K562 (cell line): ENCODE data around the gene LRRC15.
A peak's percentile ranks its signal among the peaks of the same experiment; 100 is the strongest.

ENCODE experiments used
- CTCF ChIP-seq, 3 experiments: IDR thresholded peaks in 2 of 3; conservative IDR thresholded peaks in 1 of 3; 2 replicates each; pipeline ENCODE4 v1.5.1; 2011 to 2012; ENCODE audit warnings: low read length in 3 of 3, mild to moderate bottlenecking in 3 of 3, control low read depth in 2 of 3, improper control_type of control experiment in 1 of 3, inconsistent platforms in 1 of 3, low read depth in 1 of 3, mixed read lengths in 1 of 3, moderate library complexity in 1 of 3; ENCODE audit not compliant: insufficient read depth in 2 of 3
- EGR1 ChIP-seq: fragments of 450-650 bp; conservative IDR thresholded peaks from 2 replicates; pipeline ENCODE4 v1.6.1; 2017; ENCODE audit warnings: mild to moderate bottlenecking
- EP300 ChIP-seq: IDR thresholded peaks from 2 replicates; pipeline ENCODE4 v1.6.1; 2012; ENCODE audit warnings: low read length, improper control_type of control experiment
- EZH2 ChIP-seq: IDR thresholded peaks from 2 replicates; pipeline ENCODE4 v1.6.1; 2012; ENCODE audit warnings: low read depth, mild to moderate bottlenecking, inconsistent platforms, low read length, borderline replicate concordance
- FUS ChIP-seq: fragments of 200-400 bp; formaldehyde crosslinking; optimal IDR thresholded peaks from 2 replicates; pipeline ENCODE3; 2017; ENCODE audit warnings: low read depth, low read length
- SMAD4 ChIP-seq: fragments of 250-450 bp; sonication (Bioruptor Pico); conservative IDR thresholded peaks from 2 replicates; pipeline ENCODE4 v1.8.0; 2021; ENCODE audit warnings: inconsistent platforms, mild to moderate bottlenecking, moderate library complexity
- ZBTB43 ChIP-seq: sonication (generic); formaldehyde crosslinking; IDR thresholded peaks from 2 replicates; pipeline ENCODE4 v1.8.0; 2023; ENCODE audit warnings: mild to moderate bottlenecking, missing genetic modification reagents

GRCh38 chr3:194395778-194396538 is 26.4 kb upstream of the LRRC15 start:
- TF ChIP-seq EZH2 (no peak), EGR1 (peak; percentile 38; the same call in 1 of the 2 replicates), EP300 (no peak), SMAD4 (CRISPR knock-in tag) (no peak), FUS (no peak), CTCF (IDR thresholded peaks at IDR 0.05 in 2 of 3, conservative IDR thresholded peaks at IDR 0.05 in 1 of 3; ENCODE audit: insufficient read depth in 2 of 3, low read depth in 1 of 3, low read length in 3 of 3) (no peak), ZBTB43 (CRISPR knock-in tag) (no peak)
